Small intestine (tissue), 7 donors: ENCODE results near the gene GOLGB1. TPM values are rescaled to one million over a fixed set of nuclear protein-coding genes. Genes with fewer than 3 reads are reported as not detected.

Experiments
- DNase-seq, 2 donors: peaks; one replicate each; pipeline versions ENCODE4 v3.0.0 to v3.0.0-alpha.2; 2013
- FAIRE-seq: peaks from 2 replicates; lab custom pipeline; 2012; peaks lifted over from hg19 to GRCh38; lab: Jason Lieb, UNC
- H3K27ac ChIP-seq, 3 donors: one replicate each; pipeline ENCODE4 v1.5.1; 2013; ENCODE audit warnings: low read length in 2 of 3, mild to moderate bottlenecking in 2 of 3, control low read depth in 1 of 3, inconsistent platforms in 1 of 3, low read depth in 1 of 3, moderate library complexity in 1 of 3
- H3K27me3 ChIP-seq, 3 donors: one replicate each; pipeline ENCODE4 v1.6.1; 2013; ENCODE audit warnings: low read length in 3 of 3, inconsistent platforms in 1 of 3; ENCODE audit not compliant: control insufficient read depth in 3 of 3, insufficient read depth in 3 of 3
- H3K36me3 ChIP-seq, 3 donors: one replicate each; pipeline ENCODE4 v1.6.1; 2013; ENCODE audit warnings: low read length in 3 of 3, inconsistent platforms in 1 of 3, low read depth in 1 of 3, mild to moderate bottlenecking in 1 of 3, moderate library complexity in 1 of 3; ENCODE audit not compliant: control insufficient read depth in 3 of 3, insufficient read depth in 2 of 3
- H3K4me1 ChIP-seq, 3 donors: one replicate each; pipeline ENCODE4 v1.6.1; 2013; ENCODE audit warnings: low read length in 2 of 3, inconsistent platforms in 1 of 3, low read depth in 1 of 3, mild to moderate bottlenecking in 1 of 3, moderate library complexity in 1 of 3; ENCODE audit not compliant: control insufficient read depth in 3 of 3, insufficient read depth in 2 of 3
- H3K4me3 ChIP-seq, 3 donors: one replicate each; pipeline ENCODE4 v1.5.1; 2013; ENCODE audit warnings: low read length in 3 of 3, control low read depth in 1 of 3, inconsistent platforms in 1 of 3, low read depth in 1 of 3, mild to moderate bottlenecking in 1 of 3, moderate library complexity in 1 of 3
- H3K9me3 ChIP-seq, 2 donors: one replicate each; pipeline ENCODE4 v1.6.1; 2013; ENCODE audit warnings: low read depth in 1 of 2, low read length in 1 of 2; ENCODE audit not compliant: control insufficient read depth in 2 of 2, insufficient read depth in 1 of 2
- WGBS, 3 donors: extraction: QIAGEN DNeasy Blood & Tissue Kit; methylation state at CpG; one replicate each; pipeline ENCODE4 v1.1.7; 2013; 5-methylcytosine and 5-hydroxymethylcytosine counted together
- polyA plus RNA-seq, 4 donors: library from polyadenylated mRNA; stranded (reverse) in 3 of 4; unstranded in 1 of 4; fragments of 200-250 nt in 3 of 4; fragments of 120-200 nt in 1 of 4; gene quantifications; one replicate each; pipeline versions ENCODE4 v1.2.1 to v1.2.3, GENCODE V29; 2013
- donor health status: healthy with polysubstance abuse.
- donor health status: control.
- donor health status: control.
- donor health status: Bipolar disorder and iron deficiency.
- donor health status: healthy.

The GOLGB1 gene
- polyA plus RNA-seq, 4 donors, result 17.3 to 65.1 (median 25.5) TPM

- Histone ChIP-seq H3K9me3 (no peaks in the 10 kb centered on the region), H3K27me3 (no peaks in the 10 kb centered on the region), H3K27ac (no peak overlapping the region), H3K4me1 (no peaks in the 10 kb centered on the region), H3K36me3 (no peaks in the 10 kb centered on the region), H3K4me3 (no peak overlapping the region)
- FAIRE-seq (no peak), DNase-seq (no peak)
- 88 to 97% (median 91%) methylated on average over 4 of the region's 4 CpGs for WGBS, 3 donors
Observed at GRCh38 chr3:121627211-121627610, 122.3 kb downstream of the GOLGB1 start.

- Histone ChIP-seq H3K36me3 (no peaks in the 10 kb centered on the region), H3K27ac (no peak overlapping the region), H3K4me3 (no peak overlapping the region), H3K27me3 (no peaks in the 10 kb centered on the region), H3K9me3 (no peaks in the 10 kb centered on the region), H3K4me1 (no peaks in the 10 kb centered on the region)
- WGBS, 3 donors, result 92 to 99% (median 94%) methylated on average over 4 of the region's 4 CpGs
- no peak for FAIRE-seq
- no peak for DNase-seq
Observed at GRCh38 chr3:121626495-121626894, 123.0 kb downstream of the GOLGB1 start.

GRCh38 chr3:121624147-121624899, 125.2 kb downstream of the GOLGB1 start:
- Histone ChIP-seq H3K9me3 (no peaks in the 10 kb centered on the region), H3K27ac (no peak overlapping the region), H3K27me3 (no peaks in the 10 kb centered on the region), H3K4me3 (no peak overlapping the region), H3K4me1 (no peaks in the 10 kb centered on the region), H3K36me3 (no peaks in the 10 kb centered on the region)
- FAIRE-seq, result no peak
- WGBS, 3 donors, result 70 to 77% (median 75%) methylated on average over 14 of the region's 14 CpGs
- no peak for DNase-seq

- Histone ChIP-seq H3K27me3 (no peaks in the 10 kb centered on the region), H3K4me1 (no peaks in the 10 kb centered on the region), H3K4me3 (no peak overlapping the region), H3K36me3 (no peaks in the 10 kb centered on the region), H3K27ac (no peak overlapping the region), H3K9me3 (no peaks in the 10 kb centered on the region)
- FAIRE-seq (no peak), DNase-seq (no peak)
- WGBS, 3 donors, result 88 to 94% (median 93%) methylated on average over 6 of the region's 6 CpGs
Observed at GRCh38 chr3:121621491-121621890, 128.1 kb downstream of the GOLGB1 start.

- no peak for FAIRE-seq
- no peaks in the 10 kb centered on the region for H3K9me3 ChIP-seq
- H3K36me3 ChIP-seq, result no peaks in the 10 kb centered on the region
- H3K27ac ChIP-seq, result no peak overlapping the region
- no peaks in the 10 kb centered on the region for H3K27me3 ChIP-seq
- H3K4me3 ChIP-seq, result no peak overlapping the region
- WGBS, 3 donors, result 91 to 98% (median 92%) methylated on average over 2 of the region's 2 CpGs
- H3K4me1 ChIP-seq, result no peaks in the 10 kb centered on the region
- DNase-seq, result no peak
Observed at GRCh38 chr3:121619691-121620090, 129.8 kb downstream of the GOLGB1 start.

Other genes starting within 250 kb of the GOLGB1 start
- 1 to 10 TPM in 2 of 4 donors, under 1 TPM in 1, not detected in 1; 0.22 to 4.2 (median 1.8) TPM for gene POLQ, start 203.8 kb downstream of the GOLGB1 start, polyA plus RNA-seq
- gene ARGFX, start 181.8 kb downstream of the GOLGB1 start, polyA plus RNA-seq, result not detected
- gene FBXO40, start 156.4 kb downstream of the GOLGB1 start, polyA plus RNA-seq, result under 1 TPM in 1 of 4 donors, not detected in 3; 0.01 TPM
- gene HCLS1, start 88.8 kb downstream of the GOLGB1 start, polyA plus RNA-seq, result 10 to 100 TPM in 3 of 4 donors, 1 to 10 TPM in 1; 8.5 to 31.3 (median 22.3) TPM
- gene IQCB1, start 85.3 kb upstream of the GOLGB1 start, polyA plus RNA-seq, result 10 to 100 TPM in 2 of 4 donors, 1 to 10 TPM in 2; 8.9 to 32.7 (median 11.1) TPM
- gene EAF2, start 85.5 kb upstream of the GOLGB1 start, polyA plus RNA-seq, result 10 to 100 TPM in 1 of 4 donors, 1 to 10 TPM in 3; 4.9 to 18.1 (median 6.9) TPM
- gene SLC15A2, start 144.7 kb upstream of the GOLGB1 start, polyA plus RNA-seq, result 1 to 10 TPM in 2 of 4 donors, under 1 TPM in 2; 0.34 to 2.6 (median 0.83) TPM